NCI-H510A treated with DMSO at 0.1 percent for 48 hours (cell line): Measurements from ENCODE around the gene PAX6.
"Not testable (repeated sequence)": the region's sequence is repeated elsewhere in the genome, so short reads cannot be mapped to it uniquely, and the experiment has no call there.

Source experiments
- DNase-seq: peaks from one replicate; lab custom pipeline; 2025; lab: John Stamatoyannopoulos, UW

Gene PAX6

GRCh38 chr11:31767066-31767465 lies 44.1 kb downstream of the PAX6 start:
- DNase-seq, result no peak

GRCh38 chr11:31764766-31765165 lies 46.4 kb downstream of the PAX6 start:
- DNase-seq, result no peak

- no peak for DNase-seq
Observed at GRCh38 chr11:31764261-31764660, 46.9 kb downstream of the PAX6 start.

GRCh38 chr11:31763296-31763695 lies 47.8 kb downstream of the PAX6 start:
- no peak for DNase-seq

GRCh38 chr11:31761636-31762035 lies 49.5 kb downstream of the PAX6 start:
- DNase-seq, result no peak

- peak; percentile 9 for DNase-seq
Observed at GRCh38 chr11:31757260-31757835, 53.8 kb downstream of the PAX6 start.

GRCh38 chr11:31747581-31747980 lies 63.5 kb downstream of the PAX6 start:
- no peak for DNase-seq

- not testable (repeated sequence) for DNase-seq
Observed at GRCh38 chr11:31740731-31741368, 70.3 kb downstream of the PAX6 start.

GRCh38 chr11:31740131-31740530 lies 71.0 kb downstream of the PAX6 start:
- DNase-seq, result no peak
